ENCODE results near the gene RHOBTB3. TPM values are rescaled to one million over a fixed set of nuclear protein-coding genes. Genes with fewer than 3 reads are reported as not detected.
"Not testable (repeated sequence)": the region's sequence is repeated elsewhere in the genome, so short reads cannot be mapped to it uniquely, and the experiment has no call there.

RHOBTB3 gene
- total RNA-seq, 1 donor from 2014 or later: 134 TPM

DNA sequence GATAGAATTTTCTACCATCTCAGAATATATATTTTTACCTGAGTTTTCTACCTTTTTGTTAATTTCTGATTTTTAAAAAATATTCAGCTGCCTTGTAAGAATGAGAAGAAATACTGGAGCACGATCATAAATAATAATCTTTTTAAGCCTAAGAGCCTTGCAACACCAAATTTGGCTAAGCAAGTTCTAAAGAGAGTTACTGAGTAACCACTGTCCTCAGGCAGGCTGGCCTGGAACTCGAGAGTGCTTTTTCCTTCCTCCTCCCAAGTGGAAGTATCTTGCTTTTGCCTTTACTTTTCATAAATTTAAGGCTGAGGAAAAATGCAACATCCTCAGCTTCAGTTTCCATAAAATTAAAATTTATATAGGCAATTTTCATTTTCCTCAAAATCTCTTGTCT, 70.4 kb downstream of the RHOBTB3 start:
- DNase-seq: no peak

DNA sequence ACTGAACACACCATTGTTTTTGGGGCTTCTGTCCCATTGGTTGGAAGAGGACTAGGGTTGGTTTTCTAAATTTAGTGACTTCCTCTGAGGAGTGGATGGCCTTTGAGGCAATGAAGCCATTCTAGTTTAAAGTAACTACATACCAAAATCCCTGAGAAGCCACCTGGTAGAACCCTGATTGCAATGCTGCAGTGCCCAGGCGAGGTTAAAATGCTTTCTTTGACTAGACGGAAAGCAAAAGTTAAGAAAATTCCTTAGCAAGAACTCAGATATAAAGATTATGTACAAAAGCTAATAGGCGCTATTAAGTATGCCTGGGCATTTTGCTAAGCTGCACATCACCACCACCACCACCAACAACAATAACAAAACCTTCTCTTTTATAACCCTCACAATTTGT, 70.8 kb downstream of the RHOBTB3 start:
- no peak for DNase-seq

DNA sequence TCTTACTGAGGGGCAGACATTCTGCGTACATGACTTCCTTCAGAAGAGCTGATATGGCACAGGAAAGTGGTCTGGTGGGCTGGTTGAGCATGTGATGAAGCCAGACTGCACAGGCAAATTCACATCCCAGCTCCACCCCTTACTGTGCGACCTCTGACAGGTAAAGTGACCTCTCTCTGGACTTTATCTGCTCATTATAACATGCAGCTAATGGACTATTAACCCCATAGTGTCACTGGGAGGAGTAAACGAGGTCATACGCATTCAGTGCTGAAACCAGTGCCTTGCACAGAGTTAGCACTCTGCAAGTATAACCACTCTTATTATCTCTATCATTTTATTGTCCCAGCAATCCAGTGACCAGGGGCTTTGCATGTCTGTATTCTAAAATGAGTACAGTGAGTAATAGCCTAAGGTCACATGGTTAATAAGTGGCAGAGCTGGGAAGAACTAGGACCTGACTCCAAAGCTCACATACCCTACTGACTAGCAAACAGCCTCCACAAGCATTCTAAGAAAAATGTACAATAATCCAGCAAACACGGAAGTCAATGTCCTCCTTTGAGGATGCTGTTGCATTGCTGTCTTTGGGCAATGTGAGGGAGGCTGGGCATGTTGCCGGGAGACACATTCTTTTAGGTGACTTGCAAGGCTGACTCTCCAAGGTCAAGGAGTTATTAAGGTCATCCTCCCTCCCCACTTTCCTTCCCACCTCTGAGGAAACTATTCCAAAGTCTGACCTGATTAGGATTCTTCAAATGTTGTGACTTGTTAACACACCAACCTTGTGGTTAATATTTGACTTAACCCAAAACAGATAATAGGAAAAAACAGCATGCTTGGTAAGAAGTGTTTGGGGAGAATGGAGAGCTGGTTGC, 72.4 kb downstream of the RHOBTB3 start:
- DNase-seq: no peak

DNA sequence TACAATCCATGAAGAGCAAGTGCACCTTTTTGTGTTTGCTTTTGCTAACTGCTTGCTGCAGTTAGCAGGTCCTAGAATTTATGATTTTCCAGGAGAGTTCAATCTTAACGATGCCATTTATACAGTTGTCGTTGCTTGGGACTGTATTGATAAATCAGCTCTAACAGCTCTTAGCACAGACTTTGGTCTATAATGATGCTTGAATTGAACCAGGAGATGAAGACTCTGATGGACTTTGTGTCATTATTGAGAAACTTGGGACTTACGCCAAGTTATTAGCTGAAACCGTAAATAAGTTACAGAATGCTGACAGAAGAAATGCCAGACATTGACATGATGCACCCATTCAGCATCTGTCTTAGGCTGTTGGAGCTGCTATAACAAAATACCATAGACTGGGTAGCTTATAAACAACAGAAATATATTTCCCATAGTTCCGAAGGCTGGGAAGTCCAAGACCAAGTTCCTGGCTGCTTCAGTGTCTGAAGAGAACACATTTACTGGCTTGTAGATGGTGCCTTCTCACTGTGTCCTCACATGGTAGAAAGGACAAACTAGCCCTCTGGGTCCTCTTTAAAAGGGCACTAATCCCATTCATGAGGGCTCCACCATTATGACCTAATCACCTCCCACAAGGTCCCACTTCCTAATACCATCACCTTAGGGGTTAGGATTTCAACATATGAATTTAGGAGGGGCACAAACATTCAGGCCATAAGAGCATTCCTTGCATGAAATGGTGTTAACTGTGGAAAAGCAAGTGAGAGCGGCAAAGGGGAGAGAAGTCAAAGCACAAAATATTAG, 73.8 kb downstream of the RHOBTB3 start:
- DNase-seq: no peak

DNA sequence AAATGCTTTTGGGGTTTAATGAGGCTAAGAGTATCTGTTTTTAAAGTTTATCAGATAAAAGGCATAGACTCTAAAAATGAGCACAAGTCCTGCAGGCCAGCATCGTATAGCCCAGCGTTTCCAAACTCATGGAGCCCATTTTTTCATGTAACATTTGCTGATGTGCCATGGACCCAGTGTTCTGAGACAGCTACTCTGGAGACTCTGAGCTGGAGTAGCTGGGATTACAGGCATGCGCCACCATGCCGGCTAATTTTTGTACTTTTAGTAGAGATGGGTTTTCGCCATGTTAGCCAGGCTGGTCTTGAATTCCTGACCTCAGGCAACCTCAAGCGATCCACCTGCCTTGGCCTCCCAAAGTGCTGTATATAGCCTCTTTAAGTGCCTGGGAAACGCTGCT, 75.6 kb downstream of the RHOBTB3 start:
- no peak for DNase-seq

DNA sequence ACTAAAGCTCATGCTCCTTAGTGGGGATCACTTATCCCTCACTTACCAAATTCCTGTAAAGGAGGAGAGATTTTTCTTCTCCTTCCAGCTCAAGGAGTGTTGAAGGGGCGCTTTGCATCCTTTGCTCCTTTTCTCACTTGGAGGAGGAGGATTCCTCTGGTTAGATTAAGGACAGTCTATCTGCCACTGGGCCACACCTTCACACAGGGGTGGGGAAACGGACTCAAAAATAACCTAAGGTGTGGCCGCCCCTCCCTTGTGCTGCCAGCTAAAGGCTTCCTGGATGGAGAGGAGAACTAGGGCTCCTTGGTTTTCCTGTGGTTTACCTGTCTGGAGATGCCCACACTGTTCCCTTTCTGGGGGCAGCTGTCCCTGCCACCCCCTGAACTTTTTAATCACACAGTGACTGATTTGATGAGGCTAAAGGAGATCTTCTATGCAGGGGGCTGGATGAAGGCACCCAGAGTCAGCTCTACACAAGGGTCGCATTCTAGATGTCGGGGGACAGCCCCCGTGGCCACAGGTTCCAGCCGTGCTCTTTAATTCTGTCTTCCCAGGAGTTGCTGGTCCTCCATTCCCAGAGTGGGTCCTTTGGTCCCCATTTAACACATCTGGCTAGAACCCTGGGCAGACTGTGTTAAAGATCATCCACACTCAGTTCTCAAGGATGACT, 77.0 kb downstream of the RHOBTB3 start:
- DNase-seq: no peak

DNA sequence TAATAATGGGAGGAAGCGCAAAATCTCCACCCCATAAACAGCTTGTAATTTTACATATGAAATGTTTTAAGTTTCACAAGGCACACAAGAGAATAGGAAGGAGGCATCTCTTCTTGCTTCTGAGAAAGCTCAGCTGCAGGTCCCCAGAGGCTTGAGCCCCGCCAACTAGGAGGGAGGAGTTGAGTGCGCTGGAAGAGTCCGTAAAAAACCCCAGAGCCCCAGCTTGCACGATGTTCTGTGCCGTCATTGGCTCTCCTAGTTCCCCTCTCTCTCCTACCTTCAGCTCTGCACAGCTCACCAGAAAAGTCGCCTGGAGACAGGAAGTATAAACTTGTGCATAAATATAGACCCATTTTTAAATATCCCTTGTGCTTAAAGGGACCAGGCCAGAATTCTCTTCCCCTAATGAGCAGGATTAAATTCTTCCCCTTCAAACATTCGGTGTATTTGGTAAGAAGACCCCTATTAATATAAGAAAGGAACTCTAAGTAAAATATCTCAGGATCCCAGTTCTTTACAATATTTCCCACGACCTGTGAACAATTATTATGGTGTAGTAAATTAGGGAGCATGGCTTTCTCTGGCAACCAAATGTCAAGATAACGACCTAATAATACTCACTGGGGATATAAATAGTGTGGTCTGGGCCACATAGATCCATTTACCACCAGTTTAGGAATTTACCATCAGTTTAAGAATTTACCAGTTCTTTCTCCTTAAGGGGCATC, 77.7 kb downstream of the RHOBTB3 start:
- peak; percentile 90 for DNase-seq

DNA sequence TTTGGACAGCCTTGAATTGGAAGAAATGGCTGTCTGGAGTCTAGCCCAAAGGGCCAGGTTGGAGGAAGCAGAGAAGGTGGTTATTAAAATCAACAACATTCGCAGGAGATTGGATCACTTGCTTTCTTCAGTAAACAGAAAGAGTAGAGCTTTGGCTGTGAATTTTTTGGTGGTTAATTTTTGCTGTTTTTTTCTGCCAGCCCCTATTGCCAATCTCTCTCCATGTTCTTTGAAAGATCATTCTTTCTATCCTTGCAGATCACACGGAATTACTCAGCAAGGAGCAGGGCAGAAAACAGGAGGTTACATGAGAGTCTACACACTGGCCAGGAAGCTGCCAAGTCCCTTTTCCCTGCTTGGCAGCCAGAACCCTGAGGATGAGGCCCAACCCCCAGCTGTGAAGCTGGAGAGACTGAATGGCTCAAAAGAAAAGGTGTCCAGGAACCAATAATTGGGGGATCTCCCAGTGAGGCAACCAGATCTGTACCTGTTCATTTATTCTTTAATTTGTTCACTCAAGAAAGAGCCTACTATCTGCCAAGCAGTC, 78.4 kb downstream of the RHOBTB3 start:
- DNase-seq: no peak

DNA sequence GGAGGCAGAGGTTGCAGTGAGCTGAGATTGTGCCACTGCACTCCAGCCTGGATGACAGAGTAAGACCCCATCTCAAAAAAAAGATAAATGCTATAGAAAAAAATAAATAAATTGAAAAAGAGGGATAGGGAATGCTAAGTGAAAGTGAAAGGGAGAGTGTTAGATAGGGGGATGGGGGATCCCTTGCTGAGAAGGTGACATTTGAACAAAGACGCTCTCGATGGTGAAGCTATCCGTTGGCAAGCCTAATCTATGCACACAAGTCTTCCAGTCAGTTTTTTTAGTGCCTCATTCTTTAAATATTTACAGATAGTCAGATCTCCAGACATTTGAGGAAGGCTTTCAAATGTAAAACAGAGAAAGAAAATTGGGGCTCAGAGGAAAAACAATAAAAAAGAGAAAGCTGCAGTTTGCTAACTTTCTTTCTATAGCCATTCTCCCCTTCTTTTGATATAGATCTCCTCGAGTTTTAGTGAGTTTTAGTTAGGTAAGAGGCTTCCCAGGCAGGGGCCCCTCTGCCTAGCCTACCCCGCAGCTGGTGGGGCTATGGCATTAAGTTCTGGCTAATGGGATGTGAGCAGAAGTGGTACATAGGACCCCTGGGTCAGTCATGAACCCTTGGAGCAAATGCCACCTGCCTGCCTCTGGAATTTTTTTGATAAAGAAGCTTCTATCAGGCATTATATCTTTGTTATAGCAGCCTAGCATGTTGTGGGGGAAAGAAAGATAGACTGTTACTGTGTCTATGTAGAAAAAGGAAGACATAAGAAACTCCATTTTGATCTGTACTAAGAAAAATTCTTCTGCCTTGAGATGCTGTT, 79.4 kb downstream of the RHOBTB3 start:
- DNase-seq: no peak

DNA sequence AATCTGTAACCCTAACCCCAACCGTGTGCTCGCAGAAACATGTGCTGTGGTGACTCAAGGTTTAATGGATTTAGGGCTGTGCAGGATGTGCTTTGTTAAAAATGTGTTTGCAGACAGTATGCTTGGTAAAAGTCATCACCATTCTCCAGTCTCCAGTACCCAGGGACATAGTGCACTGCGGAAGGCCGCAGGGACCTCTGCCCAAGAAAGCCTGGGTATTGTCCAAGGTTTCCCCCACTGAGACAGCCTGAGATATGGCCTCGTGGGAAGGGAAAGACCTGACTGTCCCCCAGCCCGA, 79.9 kb downstream of the RHOBTB3 start:
- DNase-seq: not testable (repeated sequence)

DNA sequence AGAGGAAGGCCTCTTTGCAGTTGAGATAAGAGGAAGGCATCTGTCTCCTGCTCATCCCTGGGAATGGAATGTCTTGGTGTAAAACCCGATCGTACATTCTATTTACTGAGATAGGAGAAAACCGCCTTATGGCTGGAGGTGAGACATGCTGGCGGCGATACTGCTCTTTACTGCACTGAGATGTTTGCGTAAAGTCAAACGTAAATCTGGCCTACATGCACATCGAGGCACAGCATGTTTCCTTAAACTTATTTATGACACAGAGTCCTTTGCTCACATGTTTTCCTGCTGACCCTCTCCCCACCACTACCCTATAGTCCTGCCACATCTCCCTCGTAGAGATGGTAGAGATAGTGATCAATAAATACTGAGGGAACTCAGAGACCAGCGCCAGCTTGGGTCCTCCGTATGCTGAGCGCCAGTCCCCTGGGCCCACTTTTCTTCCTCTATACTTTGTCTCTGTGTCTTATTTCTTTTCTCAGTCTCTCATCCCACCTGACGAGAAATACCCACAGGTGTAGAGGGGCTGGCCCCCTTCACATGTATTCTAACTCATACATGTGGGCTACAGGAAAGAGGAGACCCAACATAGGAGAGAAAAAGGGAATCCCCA, 80.4 kb downstream of the RHOBTB3 start:
- DNase-seq: not testable (repeated sequence)

DNA sequence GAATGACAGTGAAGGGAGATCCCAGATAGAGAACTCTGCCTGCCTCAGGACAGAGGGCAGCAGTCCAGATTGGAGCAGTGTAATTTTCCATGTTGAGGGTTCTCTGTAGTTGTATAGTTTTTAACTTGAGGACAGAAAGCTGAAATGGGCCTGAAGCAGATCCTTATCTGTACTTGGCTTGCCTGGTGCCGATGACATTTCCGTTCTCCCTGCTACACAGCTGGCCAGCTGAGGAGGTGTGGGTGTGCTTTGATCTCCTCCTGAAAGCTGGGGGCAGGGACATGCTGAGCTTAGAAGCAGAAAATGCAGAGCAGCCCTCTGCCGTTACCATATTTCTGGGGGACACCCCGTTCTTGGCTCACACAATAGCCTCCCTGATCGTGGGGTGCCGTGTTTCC, 80.9 kb downstream of the RHOBTB3 start:
- DNase-seq: no peak

DNA sequence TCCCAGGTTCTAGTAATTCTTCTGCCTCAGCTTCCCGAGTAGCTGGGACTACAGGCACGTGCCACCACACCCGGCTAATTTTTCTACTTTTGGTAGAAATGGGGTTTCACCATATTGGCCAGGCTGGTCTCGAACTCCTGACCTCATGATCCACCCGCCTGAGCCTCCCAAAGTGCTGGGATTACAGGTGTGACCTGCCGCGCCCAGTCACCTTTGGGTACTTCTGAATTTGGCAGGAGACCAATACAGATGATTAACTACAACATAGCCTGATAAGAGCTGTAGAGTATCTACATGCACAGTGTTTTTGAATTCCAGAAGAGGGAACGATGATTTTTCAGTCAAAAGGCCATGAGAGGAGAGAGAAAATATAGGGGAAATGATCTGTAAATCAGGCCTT, 81.9 kb downstream of the RHOBTB3 start:
- not testable (repeated sequence) for DNase-seq

DNA sequence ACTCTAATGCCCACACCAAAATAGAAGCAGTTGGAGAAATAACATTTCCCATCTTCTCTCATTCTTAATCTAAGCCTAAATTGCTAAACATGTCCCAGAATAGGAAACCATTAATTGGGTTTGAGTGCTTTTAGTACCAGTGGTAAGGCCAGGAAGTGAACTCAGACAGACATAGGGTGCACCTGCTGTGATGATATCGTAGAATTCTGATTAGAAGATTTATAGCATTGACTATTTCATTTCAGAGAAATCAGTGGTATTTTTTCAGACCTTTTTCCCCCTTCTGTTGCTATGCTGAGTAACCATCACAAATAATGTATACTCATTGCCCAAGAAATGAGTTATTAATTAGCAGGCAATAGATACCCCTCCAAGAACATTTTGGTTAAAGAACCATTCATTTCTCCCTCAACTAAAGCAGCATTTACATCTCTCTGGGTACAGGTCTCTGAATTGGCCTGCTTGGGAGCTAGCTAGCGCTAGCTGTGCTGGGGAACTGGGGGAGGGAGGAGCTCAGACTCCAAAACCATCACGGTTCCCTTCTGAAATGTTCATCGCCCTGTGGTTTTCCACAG, 84.1 kb downstream of the RHOBTB3 start:
- no peak for DNase-seq

DNA sequence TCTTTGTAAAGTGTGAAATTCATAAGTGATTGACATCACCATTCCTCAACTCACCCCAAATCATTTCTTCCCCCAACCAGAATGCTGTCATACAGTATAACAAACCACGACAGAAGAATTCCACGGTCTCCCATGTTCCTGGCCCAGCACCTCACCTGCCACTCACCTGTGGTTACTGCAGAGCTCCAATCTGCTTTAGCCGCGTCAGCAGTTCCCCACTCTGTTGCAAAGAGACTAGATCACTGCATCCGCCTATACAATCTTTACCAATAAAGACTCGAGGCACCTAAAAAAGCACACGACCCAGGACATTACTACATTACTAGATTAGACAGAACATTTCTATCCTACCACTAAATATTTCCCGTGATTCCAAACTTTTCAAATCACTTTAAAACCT, 85.2 kb downstream of the RHOBTB3 start:
- no peak for DNase-seq

DNA sequence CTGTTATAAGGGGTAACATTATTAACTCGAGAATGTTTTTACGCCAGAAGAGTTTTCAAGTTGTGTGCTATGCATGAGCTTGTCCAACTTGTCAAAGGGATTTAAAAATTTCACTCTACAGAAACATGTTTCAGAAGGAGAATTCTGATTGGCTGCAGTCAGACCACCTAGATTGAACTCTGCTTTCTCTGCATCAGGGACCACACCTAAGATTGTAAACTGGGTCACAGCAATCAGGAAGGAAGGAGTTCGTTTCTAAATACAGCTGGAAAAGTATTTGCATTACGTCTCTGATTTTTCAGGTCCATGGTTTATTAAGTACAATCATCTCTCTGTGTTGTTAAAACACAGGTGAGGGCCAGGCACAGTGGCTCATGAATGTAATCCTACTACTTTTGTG, 85.6 kb downstream of the RHOBTB3 start:
- DNase-seq: no peak

DNA sequence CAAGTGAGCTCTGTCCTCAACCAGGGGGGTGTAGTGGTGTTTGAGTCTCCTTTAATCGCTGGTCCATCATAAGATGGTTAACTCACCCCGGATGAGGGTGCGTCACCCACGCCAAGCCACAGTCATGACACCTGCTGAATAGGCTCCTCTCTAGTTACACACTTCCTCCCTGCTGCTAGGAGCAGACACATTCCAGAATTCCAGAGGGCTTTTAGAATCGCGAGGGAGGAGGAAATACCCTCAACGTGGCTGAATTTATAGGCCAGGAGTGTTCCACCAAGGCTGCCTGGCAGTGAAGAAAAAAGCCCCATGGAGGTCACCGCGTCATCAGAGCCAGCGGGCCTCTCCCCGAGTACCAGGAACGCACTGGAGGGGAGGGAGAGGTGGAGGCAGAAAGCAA, 86.3 kb downstream of the RHOBTB3 start:
- no peak for DNase-seq

DNA sequence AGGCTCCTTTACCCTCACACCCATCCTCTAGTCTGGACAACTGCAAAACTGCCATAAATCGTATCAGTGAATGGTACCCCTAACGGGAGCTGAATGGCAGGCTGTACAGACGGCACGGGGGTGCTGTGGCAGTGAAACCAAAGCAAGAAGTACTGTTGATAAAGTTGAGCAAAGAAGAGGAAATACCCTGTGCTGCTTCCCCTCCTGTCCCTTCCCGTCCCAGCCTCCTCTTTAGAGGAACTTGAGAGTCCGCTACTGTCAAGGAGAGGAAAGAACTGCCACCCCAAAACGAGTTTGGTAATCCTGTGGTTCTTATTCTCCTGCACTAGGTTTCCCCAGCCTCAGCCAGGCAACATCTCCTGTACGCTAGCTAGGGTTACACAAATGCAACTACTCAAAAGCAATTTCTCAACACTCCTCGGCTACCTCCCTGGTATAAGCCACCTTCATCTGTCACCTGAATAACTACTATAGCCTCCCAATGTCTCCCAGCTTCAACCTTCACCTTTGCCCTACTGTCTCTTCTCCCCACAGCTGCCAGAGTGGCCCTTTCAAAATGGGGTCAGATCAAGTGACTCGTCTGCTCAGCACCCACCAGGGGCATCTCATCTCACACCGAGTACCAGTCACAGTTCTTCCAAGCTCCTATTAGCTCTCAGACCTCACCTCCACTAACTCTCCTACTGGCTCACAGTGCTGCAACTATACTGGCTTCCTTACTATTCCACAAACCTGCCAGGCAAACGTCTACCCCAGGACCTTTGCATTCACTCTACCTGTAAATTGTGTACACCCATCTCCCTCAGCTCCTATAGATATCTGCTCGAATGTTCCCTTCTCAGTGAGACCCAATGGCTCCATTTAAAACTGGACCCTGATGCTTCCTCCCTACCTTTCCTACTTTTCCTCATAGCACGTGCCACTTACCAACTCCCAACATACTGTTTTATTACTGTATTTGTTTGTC, 87.3 kb downstream of the RHOBTB3 start:
- no peak for DNase-seq
